Left ventricle myocardium inferior (tissue), 1 donor: ENCODE measurements around the gene WBP1L. TPM values are rescaled to one million over a fixed set of nuclear protein-coding genes. Genes with fewer than 3 reads are reported as not detected.

ENCODE experiments used
- DNase-seq: peaks from one replicate; pipeline ENCODE4 v3.0.0-alpha.2; 2020
- H3K27ac ChIP-seq: fragments of 200-600 bp; replicated peaks from 2 replicates; pipeline ENCODE4 v1.8.0; 2021
- H3K27me3 ChIP-seq: fragments of 200-600 bp; 2 replicates; pipeline ENCODE4 v1.8.0; 2021; ENCODE audit warnings: low read depth
- H3K36me3 ChIP-seq: fragments of 200-600 bp; 2 replicates; pipeline ENCODE4 v1.8.0; 2021
- H3K4me1 ChIP-seq: fragments of 200-600 bp; 2 replicates; pipeline ENCODE4 v1.8.0; 2021
- H3K4me3 ChIP-seq: fragments of 200-600 bp; 2 replicates; pipeline ENCODE4 v1.8.0; 2021; ENCODE audit warnings: mild to moderate bottlenecking, moderate library complexity
- H3K9me3 ChIP-seq: fragments of 200-600 bp; replicated peaks from 2 replicates; pipeline ENCODE4 v1.8.0; 2021
- intact Hi-C: fragments of 100-400 bp; cut with micrococcal nuclease; formaldehyde crosslinking; loops from one replicate; pipeline ENCODE4 v1.11.0; 2022
- total RNA-seq: library from RNA; stranded (reverse); fragmentation: NEBNext Ultra II Directional; extraction: Animal tissue kit (Norgen Biotek cat#: 25700); gene quantifications from one replicate; pipeline ENCODE4 v1.2.1, GENCODE V29; 2021
- TF ChIP-seq, protein P1 (sequence below): fragments of 200-600 bp; IDR thresholded peaks from 2 replicates; pipeline ENCODE4 v1.8.0; 2021; ENCODE audit warnings: antibody characterized with exemption, mild to moderate bottlenecking, borderline replicate concordance
- donor health status: DM: no; HTN: yes; CAD: no; lungs with severe emphysema.

The WBP1L gene
- total RNA-seq, 1 donor from 2014 or later, result 22.6 TPM

DNA sequence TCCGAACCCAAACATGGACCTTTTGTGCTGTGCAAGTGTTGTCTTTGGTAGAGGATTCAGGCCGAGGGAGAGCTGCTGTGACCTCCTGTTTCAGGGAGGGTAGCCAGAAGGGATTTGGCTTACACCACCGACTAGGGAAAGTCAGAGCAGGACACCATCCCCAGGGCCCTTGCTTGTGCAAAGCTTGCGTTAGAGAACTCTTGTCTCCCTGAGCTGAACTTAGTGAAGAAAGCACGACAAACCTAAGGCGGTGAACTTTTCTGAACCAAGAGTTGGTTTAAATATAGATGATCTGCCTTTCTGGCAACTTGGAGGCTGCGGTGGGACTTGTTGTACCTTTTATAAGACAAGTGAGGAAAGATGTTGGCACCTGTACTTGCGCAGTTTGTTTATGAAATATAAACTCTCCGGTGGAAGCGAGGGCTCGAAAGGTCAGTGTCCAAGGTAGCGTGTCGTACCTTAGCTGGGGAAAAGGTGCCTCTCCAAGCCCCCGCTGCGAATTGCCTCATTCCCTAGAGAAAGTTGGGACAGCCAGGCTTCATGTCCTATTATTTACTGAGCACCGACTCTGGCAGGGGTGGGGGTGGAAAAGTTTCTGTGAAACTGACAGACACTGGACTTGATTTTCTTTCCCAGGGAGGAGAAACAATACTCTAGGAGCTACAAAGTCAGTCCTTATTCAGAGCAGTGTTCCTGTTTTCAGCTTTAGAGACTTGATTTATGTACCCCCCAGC is 31.6 kb downstream of the WBP1L start:
- H3K4me1 ChIP-seq, result peaks cover 98% of the 10 kb centered on the region
- peak overlapping the region; percentile 99 for H3K27ac ChIP-seq
- H3K27me3 ChIP-seq, result no peaks in the 10 kb centered on the region
- H3K9me3 ChIP-seq, result no peaks in the 10 kb centered on the region
- no peaks in the 10 kb centered on the region for H3K36me3 ChIP-seq
- DNase-seq, result peak; percentile 78
- TF ChIP-seq, protein P1, sequence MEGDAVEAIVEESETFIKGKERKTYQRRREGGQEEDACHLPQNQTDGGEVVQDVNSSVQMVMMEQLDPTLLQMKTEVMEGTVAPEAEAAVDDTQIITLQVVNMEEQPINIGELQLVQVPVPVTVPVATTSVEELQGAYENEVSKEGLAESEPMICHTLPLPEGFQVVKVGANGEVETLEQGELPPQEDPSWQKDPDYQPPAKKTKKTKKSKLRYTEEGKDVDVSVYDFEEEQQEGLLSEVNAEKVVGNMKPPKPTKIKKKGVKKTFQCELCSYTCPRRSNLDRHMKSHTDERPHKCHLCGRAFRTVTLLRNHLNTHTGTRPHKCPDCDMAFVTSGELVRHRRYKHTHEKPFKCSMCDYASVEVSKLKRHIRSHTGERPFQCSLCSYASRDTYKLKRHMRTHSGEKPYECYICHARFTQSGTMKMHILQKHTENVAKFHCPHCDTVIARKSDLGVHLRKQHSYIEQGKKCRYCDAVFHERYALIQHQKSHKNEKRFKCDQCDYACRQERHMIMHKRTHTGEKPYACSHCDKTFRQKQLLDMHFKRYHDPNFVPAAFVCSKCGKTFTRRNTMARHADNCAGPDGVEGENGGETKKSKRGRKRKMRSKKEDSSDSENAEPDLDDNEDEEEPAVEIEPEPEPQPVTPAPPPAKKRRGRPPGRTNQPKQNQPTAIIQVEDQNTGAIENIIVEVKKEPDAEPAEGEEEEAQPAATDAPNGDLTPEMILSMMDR, result no peak
- H3K4me3 ChIP-seq, result peak overlapping the region; percentile 74
- intact Hi-C loops, result no loop called here

GRCh38 chr10:102775935-102776669 is 32.4 kb downstream of the WBP1L start:
- Histone ChIP-seq H3K4me1 (peaks cover 98% of the 10 kb centered on the region), H3K9me3 (no peaks in the 10 kb centered on the region), H3K36me3 (no peaks in the 10 kb centered on the region), H3K4me3 (peak overlapping the region; percentile 74), H3K27me3 (no peaks in the 10 kb centered on the region), H3K27ac (peak overlapping the region; percentile 99)
- TF ChIP-seq, protein P1, result no peak
- peak; percentile 89 for DNase-seq
- intact Hi-C loops, result no loop called here

GRCh38 chr10:102776779-102777456 is 33.2 kb downstream of the WBP1L start:
- TF ChIP-seq, protein P1, result no peak
- DNase-seq, result peak; percentile 84
- Histone ChIP-seq H3K27ac (peak overlapping the region; percentile 99), H3K4me3 (peak overlapping the region; percentile 74), H3K4me1 (peaks cover 100% of the 10 kb centered on the region), H3K27me3 (no peaks in the 10 kb centered on the region), H3K9me3 (no peaks in the 10 kb centered on the region), H3K36me3 (no peaks in the 10 kb centered on the region)
- intact Hi-C loops, result no loop called here

DNA sequence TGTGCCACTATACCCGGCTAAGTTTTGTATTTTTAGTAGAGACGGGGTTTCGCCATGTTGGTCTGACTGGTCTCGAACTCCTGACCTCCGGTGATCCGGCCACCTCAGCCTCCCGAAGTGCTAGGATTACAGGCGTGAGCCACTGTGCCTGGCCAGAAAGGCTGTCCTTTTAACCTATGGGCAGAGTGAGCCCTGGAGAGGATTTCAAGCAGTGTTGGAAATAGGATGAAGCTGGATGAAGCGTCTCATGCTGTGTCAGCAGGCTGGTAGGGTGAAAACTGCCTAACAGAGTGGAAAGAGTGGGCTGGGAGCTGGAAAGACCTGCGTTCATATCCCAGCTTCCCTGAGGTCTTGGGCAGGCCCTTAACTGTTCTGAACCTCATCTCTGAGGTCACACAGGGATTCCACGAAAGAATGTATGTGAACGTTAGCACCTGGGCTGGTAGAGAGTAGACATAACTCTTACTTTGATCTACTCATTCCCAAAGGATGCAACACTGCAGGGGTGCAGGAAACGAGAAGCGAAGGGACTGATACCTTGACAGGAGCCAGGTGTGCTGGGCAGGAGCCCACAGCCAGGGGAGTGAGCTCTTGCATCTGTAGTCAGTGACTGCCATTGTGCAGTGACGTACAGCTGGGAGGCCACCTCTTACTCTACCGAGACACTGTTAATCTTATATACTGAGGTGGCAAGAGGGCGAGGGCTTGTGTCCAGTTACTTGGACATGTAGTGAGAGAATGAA is 34.1 kb downstream of the WBP1L start:
- Histone ChIP-seq H3K4me1 (peaks cover 100% of the 10 kb centered on the region), H3K4me3 (peak overlapping the region; percentile 74), H3K9me3 (no peaks in the 10 kb centered on the region), H3K27ac (peak overlapping the region; percentile 99), H3K36me3 (no peaks in the 10 kb centered on the region), H3K27me3 (no peaks in the 10 kb centered on the region)
- no peak for DNase-seq
- TF ChIP-seq, protein P1, result no peak
- intact Hi-C loops, result no loop called here

DNA sequence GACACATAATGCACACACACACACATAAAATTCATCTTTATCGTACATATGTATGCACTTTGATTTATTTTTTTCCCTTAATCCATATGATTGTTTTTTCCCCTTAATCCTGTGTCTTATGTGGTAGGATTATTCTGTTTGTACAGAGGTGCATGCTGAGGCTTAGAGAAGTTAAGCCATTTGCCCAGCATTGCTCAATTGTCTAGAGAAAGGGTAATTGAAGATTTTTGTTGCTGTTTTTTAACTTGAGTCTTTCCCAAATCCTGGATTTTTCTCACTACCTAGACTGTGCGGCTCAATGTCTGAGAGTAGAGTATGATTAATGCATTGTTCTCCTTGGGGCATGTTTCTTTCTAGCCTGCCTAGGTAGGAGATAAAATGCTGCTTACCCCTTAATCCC is 35.0 kb downstream of the WBP1L start:
- TF ChIP-seq, protein P1, result no peak
- Histone ChIP-seq H3K27ac (peak overlapping the region; percentile 99), H3K4me1 (peaks cover 100% of the 10 kb centered on the region), H3K36me3 (no peaks in the 10 kb centered on the region), H3K9me3 (no peaks in the 10 kb centered on the region), H3K4me3 (peak overlapping the region; percentile 74), H3K27me3 (no peaks in the 10 kb centered on the region)
- intact Hi-C loops, result no loop called here
- no peak for DNase-seq
